ENCODE results near the gene CDC45.
"Not testable (repeated sequence)": the region's sequence is repeated elsewhere in the genome, so short reads cannot be mapped to it uniquely, and the experiment has no call there.

The CDC45 gene

DNA sequence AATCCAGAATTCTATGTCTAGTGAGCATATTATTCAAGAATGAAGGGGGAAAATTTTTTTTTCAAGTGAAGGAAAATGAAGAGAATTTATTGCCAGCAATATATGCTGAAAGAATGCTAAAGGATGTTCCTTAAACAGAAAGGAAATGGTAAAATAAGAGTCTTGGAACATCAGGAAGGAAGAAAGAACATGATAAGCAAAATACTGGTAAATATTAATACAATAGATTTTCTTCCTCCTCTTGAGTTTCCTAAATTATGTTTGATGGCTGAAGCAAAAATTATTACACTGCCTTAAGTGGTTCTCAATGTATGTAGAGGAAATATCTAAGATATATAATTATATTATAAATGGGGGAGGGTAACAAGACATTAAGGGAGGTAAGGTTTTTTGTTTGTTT lies 54.1 kb downstream of the CDC45 start:
- ATAC-seq = no peak

DNA sequence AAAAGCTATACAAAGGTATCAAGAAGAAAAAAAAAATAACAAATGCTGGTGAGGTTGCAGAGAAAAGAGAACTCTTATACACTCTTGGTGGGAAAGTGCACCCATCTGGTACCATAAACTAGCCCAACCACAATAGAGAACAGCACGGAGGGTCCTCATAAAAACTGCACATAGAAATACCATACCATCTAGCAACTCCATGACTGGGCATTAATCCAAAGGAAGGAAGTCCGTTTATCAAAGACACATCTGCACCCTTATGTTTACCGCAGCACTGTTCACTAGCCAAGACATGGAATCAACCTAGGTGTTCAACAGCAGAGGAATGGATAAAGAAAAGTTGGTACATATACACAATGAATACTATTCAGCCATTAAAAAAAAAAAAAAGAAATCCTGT lies 55.3 kb downstream of the CDC45 start:
- ATAC-seq = no peak

DNA sequence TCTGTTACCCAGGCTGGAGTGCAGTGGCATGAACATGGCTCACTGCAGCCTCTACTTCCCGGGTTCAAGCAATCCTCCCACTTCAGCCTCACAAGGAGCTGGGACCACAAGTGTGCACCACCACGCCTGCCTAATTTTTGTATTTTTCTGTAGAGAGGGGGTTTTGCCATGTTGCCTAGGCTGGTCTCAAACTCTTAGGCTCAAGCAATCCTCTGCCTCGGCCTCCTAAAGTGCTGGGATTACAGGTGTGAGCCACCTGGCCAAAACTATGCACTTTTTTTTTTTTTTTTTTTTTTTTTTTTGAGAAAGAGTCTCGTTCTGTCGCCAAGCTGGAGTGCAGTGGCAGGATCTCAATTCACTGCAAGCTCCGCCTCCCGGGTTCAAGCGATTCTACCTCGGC lies 56.8 kb downstream of the CDC45 start:
- ATAC-seq = no peak

DNA sequence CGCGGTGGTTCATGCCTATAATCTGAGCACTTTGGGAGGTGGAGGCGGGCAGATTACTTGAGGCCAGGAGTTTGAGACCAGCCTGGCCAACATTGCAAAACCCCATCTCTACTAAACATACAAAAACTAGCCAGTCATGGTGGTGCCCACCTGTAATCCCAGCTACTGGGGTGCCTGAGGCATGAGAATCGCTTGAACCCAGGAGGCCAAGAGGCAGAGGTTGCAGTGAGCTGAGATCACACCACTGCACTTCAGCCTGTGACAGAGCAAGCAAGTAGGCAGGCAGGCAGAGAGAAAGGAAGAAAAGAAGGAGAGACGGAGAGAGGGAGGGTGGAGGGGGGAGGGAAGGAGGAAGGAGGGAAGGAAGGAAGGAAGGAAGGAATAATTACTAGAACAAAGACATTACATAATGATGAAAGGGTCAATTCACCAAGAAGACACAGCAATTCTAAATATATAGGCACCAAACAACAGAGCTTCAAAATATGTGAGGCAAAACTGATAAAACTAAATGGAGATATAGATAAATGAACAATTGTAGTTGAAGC lies 58.3 kb downstream of the CDC45 start:
- ATAC-seq = no peak

DNA sequence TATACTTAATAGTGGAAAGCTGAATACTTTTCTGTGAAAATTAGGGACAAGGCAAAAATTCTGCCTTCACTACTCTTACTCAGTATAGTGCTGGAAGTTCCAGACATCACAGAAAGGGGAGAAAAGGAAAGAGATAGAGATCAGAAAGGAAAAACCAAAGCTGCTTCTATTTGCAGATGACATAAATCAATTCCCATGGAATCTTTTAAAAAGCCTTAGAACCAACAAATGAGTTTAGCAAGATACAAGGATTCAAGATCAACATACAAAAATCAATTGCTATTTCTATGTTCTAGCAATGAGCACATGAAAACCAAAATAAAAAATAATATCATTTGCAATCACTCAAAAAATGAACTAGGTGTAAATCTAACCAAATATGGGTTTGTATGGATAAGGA lies 60.7 kb downstream of the CDC45 start:
- ATAC-seq = no peak

DNA sequence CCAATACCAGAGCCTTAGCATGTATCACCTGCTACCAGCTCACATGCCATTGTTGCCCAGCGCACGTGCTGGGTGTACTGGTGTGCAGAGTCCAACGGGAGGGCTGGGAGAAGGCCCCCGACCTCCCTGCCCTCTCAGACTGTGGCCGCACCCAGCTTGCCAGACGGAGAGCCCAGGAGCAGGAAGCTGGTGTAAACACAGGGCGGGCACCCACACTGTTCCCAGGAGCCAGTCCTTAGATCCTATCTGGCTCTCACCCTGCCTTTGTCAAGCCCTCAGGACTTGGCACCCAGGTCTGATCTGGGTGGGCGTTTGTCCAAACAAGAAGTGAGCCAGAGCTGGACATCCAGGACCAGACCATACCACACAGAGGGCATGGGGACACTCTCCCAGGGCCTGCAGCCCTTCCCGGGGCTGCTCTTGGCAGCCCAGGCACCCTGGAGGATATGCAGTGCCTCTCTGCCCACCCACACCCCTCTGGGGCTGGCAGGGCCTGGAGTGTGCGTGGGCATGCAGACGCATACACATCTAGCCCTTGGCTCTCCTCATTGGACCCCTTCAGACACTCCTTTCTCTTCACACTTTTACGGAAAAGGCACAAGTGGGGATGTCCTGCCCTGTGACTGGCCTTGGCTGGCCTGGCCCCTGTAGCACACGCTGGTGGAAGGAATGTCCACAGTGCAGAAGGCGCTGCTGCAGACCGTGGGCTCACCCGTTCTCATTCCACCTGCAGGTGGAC lies 64.4 kb downstream of the CDC45 start:
- no peak for ATAC-seq

DNA sequence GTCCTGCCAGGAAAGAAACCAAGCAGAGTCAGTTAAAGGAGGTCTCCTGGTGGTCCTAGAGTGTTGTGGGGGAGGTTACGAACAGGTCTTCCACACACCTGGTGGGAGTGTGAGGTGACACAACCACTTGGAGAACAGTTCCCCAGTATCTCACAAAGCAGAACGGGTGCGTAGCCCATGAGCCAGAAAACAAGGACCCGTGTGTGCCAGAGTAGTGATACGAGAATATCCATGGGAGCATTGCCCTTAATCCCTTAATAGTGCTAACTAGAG lies 66.2 kb downstream of the CDC45 start:
- no peak for ATAC-seq

DNA sequence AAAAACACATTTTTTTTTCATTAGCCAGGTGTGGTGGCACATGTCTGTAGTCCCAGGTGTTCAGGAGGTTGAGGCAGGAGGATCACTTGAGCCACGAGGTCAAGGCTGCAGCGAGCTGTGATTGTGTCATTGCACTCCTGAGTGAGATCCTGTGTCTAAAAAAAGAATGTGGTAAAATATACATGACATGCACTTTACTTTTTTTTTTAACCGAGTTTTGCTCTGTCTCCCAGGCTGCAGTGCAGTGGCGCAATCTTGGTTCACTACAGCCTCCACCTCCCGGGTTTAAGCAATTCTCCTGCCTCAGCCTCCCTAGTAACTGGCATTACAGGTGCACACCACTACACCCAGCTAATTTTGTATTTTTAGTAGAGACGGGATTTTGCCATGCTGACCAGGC lies 67.0 kb downstream of the CDC45 start:
- ATAC-seq = no peak

DNA sequence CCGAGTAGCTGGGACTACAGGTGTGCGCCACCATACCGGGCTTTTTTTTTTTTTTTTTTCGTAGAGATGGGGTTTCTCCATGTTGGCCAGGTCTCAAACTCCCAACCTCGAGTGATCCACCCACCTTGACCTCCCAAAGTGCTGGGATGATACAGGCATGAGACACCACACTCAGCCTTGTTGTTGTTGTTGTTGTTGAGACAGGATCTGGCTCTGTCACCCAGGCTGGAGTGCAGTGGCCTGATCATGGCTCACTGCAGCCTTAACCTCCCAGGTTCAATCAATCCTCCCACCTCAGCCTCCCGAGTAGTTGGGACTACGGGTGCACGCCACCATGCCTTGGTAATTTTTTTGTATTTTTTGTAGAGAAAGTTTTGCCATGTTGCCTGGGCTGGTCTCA lies 67.9 kb downstream of the CDC45 start:
- no peak for ATAC-seq

DNA sequence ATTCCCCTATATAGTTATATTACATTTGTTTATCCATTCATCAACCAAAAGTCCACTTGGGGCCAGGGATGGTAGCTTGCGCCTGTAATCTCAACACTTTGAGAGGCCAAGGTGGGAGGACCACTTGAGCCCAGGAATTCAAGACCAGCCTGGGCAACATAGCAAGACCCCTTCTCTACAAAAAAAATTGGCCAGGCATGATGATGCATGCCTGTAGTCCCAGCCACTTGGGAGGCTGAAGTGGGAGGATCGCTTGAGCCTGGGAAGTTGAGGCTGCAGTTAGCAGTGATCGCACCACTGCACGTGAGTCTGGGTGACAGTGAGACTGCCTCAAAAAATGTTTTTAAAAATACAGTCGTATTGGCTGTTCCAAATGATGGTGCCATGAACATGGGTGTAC lies 68.7 kb downstream of the CDC45 start:
- not testable (repeated sequence) for ATAC-seq

DNA sequence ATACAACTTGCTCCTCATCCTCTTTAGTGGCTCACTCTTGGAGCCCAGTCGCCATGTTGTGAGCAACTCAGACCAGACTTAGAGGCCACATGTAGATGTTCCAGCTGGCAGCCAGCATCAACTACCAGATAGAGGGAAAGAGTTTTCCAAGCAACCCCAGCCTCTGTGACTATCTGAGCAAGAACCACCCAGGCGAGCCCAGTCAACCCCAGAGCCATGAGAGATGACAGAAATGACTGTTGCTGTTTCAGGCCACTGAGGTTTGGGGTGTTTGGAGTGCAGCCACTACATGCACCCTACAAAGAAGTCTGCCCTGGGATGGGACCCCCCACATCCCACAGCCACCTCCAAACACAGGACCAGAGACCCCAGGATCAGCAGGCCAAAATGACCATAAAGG lies 69.2 kb downstream of the CDC45 start:
- no peak for ATAC-seq

DNA sequence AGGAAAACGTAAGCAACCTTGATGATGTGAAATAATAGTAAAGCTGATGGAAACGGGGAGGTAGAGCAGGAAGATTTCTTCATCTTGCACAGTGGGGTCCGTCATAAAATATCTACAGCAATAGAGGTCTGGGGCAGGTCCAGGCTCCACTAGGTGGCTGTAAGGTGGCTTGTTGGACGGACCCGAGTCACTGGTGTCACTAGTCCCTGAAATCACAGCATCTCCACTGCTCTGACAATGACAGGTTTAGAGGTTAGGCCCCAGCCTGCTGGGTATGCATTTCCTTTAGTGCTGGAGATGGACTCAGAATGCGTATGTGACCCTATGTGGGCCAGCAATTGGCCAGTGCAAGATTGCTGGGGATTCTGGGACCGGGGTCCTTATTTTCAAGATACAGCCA lies 69.7 kb downstream of the CDC45 start:
- ATAC-seq = no peak

DNA sequence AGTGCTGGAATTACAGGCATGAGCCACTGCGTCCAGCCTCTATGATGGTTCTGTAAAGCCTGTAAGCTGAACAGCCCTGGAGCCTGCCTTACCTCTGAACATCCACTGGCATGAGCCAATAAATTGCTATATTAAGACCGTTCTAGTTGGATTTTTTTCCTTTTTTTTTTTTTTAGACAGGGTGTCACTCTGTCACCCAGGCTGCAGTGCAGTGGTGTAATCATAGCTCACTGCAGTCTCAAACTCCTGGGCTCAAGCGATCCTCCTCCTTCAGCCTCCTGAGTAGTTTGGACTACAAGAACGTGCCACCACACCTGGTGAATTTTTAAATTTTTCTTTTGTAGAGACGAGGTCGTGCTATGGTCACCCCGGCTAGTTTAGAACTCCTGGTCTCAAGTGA lies 70.7 kb downstream of the CDC45 start:
- no peak for ATAC-seq

DNA sequence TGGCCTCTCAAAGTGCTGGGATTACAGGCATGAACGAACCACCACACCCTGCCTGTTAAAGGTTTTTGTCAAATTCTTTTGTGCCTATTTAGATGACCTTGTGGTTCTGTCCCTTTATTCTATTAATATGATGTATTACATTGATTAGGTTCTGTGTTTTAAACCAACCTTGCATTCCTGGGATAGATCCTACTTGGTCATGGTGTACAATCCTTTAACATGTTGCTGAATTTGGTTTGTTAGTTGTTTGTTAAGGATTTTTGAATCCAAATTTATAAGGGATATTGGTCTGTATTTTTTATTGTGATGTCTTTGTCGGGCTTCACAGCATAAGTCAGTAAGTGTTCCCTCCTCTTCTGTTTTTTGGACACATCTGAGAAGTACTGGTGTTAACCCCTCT lies 73.5 kb downstream of the CDC45 start:
- ATAC-seq = no peak

DNA sequence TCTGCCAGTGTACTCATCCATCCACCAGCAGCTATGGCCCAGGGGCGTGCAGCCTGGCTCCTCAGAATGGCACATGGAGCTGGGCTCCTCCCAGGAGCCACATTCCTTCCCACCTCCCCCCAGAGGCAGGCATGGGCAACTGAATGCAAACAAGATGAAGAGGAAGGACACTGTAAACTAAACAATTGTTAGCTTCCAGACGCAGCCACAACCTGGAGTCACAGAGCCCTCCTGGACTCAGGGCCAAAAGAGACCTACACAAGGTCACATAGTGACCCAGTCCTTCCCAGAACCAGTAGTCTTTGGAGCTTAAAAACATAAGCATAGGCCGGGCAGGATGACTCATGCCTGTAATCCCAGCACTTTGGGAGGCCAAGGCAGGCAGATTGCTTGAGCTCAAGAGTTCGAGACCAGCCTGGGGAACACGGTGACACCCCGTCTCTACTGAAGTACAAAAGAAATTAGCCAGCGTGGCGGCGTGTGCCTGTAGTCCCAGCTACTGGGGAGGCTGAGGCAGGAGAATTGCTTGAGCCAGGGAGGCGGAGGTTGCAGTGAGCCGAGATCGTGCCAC lies 75.2 kb downstream of the CDC45 start:
- ATAC-seq = no peak

DNA sequence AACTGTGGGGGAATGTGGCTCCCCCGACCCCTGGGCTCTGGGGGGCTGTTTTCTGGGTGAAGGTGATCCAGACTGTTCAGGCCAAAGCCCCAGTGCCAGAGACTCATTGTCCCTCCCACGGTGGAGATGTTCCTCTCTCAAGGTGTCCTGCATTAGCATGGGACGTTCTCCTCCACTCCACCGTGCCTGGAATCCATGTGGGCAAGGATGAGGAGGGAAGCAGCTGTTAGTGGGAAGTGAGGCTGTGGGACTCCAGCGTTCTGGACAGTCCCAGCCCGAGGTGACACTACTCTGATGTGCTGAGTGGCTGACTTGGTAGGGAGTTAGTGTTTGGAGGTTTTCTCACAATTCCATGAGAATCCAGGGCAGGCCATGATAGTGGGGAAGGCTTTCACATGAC lies 75.9 kb downstream of the CDC45 start:
- no peak for ATAC-seq

DNA sequence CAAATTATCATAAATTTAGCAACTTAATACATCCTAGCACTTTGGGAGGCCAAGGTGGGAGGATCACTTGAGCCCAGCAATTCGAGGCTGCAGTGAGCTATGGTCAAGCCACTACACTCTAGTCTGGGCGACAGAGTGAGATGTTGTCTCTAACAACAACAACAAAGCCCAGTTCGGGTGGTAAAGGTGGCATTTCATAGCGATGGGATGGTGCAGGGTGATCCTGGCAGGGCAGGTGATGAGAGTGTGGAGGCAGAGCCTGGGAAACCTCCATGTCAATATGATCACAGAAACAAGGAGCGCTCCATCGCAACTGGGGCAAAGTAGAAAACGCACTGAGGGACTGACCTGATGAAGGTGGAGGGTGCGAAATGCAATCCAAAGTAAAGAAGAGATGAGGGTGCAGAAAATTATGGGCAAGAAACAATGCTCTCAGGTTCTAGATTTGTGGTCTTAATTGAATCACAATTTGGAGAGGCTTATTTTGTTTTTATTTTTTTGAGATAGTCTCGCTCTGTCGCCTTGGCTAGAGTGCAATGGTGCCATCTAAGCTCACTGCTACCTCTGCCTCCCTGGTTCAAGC lies 77.3 kb downstream of the CDC45 start:
- ATAC-seq = no peak

DNA sequence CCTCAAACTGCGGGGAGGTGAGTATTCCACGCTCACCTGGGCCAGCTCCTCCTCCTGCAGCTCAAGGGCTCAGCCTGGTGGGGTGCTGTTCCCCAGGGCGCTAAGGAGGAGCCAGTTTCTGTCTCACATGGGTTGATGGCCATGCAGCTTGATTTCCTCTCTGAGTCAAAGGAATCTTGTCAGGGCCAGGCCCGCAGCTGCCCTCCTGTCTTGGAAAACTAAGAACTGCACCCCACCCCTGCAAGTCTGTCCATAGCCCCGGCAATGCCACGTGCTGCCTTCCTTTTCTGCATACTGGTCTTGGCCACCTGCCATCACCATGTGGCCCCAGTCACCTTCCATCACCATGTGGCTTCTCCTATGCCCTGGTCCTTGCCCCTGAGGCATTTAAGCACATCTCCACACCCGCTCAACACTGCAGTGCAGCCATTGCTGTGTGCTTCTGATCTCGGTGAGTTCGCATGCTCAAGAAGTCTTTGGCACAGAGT lies 79.6 kb downstream of the CDC45 start:
- no peak for ATAC-seq

DNA sequence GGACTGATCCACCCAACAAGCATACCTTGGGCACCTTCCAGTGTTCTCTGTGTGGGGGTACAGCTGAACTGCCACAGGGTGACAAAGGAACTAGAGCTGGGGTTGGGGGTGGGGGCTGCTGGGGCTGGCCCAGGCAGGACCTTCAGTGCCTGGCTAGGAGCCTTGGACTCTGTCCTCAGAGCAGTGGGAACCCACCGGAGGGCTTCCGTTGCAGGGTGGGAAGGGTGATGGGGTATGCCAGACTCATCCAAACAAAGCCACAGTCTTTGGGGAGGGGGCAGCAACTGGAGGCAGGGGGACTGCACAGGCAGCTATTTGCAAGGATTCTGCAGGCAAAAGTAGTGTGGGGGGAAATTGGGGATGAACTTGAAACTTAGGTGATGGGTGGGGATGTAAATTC lies 80.2 kb downstream of the CDC45 start:
- no peak for ATAC-seq

DNA sequence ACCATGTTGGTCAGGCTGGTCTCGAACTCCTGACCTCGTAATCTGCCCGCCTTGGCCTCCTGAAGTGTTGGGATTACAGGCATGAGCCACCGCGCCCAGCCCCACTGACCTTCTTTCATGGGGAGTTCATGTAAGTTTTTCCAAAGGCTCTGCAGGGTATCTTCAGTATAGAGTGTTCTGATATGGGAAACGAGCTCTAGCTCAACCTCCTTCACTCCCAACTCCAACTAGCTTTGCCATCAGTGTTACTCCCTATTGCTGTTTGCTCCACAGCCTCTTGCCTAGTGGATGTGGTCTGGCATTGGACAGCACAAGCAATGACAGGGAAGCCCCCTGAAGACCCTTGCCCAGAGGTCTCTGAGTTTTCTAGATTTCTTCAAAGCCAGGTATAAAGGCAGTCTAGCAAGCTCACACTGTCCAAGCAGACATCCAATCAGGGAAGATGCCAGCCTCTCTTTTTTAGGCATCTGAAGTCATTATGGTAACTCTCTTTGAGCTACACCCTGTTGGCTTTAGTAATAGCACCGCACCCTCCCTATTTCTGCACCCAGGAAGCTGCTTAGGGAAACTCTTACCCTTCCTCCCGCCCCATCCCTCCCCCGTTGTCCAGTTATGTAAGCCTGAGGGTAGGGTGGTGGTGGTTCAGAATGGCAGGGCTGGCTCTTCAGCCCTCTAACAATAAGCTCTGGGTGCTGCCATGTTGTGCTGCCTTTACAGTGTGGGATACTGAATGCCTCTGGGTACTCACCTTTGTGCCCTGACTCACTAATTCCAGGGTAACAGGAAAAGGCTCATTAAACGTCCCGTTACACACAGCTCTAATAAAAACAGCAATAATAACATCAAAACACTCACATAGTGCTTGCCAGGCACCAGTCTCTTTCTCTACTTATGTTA lies 85.9 kb downstream of the CDC45 start:
- ATAC-seq = no peak

DNA sequence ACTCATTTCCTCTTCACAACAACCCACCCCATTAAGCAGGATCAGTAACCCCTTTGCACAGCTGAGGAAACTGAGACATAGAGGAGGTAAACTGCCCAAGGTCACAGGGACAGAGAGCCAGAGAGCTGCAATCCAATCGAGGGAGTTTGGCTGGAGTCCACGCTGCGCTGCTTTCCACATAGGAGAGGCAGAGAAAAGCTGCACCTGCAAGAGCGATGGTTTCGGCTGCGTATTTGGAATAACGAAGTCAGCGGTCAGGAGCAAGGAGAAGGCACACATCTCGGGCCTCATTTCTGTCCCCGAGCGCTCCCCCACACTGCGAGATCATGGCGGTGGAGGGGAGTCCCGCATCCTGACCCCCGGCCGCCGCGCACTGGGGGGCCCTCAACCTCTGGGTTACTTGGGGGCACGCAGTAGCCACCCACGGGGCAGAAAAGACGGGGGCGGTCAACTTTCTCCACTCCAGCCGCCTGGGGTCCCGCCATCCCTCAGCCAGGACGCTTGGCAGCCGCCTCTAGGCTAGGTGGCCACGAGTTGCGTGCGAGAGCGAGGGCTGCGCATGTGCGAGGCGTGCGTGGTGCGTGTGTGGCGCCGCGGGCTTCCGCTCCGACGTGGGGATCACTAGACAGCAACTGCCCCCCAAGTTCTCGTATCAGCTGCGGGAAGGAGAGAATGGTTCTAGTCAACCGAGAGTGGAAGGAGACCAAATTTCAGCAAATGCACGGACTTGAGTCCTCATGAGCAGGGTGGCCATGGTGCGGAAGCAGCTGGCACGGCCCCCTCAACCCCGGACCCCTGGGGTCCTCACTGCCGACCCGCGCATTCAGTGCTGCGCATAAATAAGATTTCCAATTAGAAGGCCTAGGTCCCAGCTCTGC lies 86.8 kb downstream of the CDC45 start:
- no peak for ATAC-seq

Data from activated CD4-positive, CD25-positive, alpha-beta regulatory T cell treated with anti-CD3 and anti-CD28 coated beads, Interleukin-2, amount 50 U/mL, for 24 hours (primary cell).